22Rv1 (cell line): ENCODE results near the gene HCFC1.

Source experiments
- CTCF ChIP-seq: fragments of 450-650 bp; IDR thresholded peaks from 2 replicates; pipeline ENCODE4 v1.5.1; 2017; ENCODE audit warnings: mild to moderate bottlenecking
- ZFX ChIP-seq: fragments of 450-650 bp; IDR thresholded peaks from 2 replicates; pipeline ENCODE4 v1.6.1; 2017; ENCODE audit warnings: antibody characterized with exemption, borderline replicate concordance

GRCh38 chrX:153993978-153994377 is 22.4 kb upstream of the HCFC1 start:
- TF ChIP-seq CTCF: no peak
- TF ChIP-seq ZFX: no peak
